Thyroid gland (tissue), 4 donors: ENCODE measurements around the gene CRB3. TPM values are rescaled to one million over a fixed set of nuclear protein-coding genes. Genes with fewer than 3 reads are reported as not detected.
A peak's percentile ranks its signal among the peaks of the same experiment; 100 is the strongest.

Experiments used
- DNase-seq, 2 donors: peaks; one replicate each; pipeline ENCODE4 v3.0.0-alpha.2; 2019
- H3K27ac ChIP-seq, 3 donors: fragments of 200-600 bp; sonication (generic); 1 replicate in 2 of 3; 2 replicates in 1 of 3; pipeline ENCODE4 v1.5.1; 2016 to 2019; ENCODE audit warnings: mild to moderate bottlenecking in 1 of 3, moderate library complexity in 1 of 3
- H3K27me3 ChIP-seq: fragments of 200-600 bp; sonication (generic); one replicate; pipeline ENCODE4 v1.5.1; 2019
- H3K36me3 ChIP-seq, 2 donors: fragments of 200-600 bp; sonication (generic); one replicate each; pipeline ENCODE4 v1.5.1; 2016 to 2019
- H3K4me1 ChIP-seq, 2 donors: fragments of 200-600 bp; sonication (generic); one replicate each; pipeline ENCODE4 v1.5.1; 2017 to 2019
- H3K4me3 ChIP-seq, 3 donors: fragments of 200-600 bp; sonication (generic); replicated peaks in 1 of 3; 1 replicate in 2 of 3; 2 replicates in 1 of 3; pipeline ENCODE4 v1.5.1; 2016; ENCODE audit warnings: mild to moderate bottlenecking in 1 of 3
- H3K9me3 ChIP-seq: fragments of 200-600 bp; sonication (generic); one replicate; pipeline ENCODE4 v1.5.1; 2017
- CTCF ChIP-seq, 6 experiments: fragments of 200-600 bp in 3 of 6; fragments of 450-650 bp in 3 of 6; sonication (generic) in 3 of 6; IDR thresholded peaks; one replicate each; pipeline ENCODE4 v1.5.1; 2016 to 2019; ENCODE audit warnings: antibody characterized with exemption in 6 of 6, mild to moderate bottlenecking in 2 of 6, inconsistent platforms in 1 of 6, moderate library complexity in 1 of 6
- POLR2A ChIP-seq, 2 donors: fragments of 450-650 bp; IDR thresholded peaks; one replicate each; pipeline ENCODE4 v1.6.1; 2017; ENCODE audit warnings: antibody characterized with exemption in 2 of 2, mild to moderate bottlenecking in 2 of 2, moderate library complexity in 1 of 2
- WGBS, 2 donors: methylation state at CpG; one replicate each; pipeline ENCODE4 v1.1.5; 2017; 5-methylcytosine and 5-hydroxymethylcytosine counted together
- intact Hi-C: fragments of 100-400 bp; cut with DNase I; formaldehyde crosslinking; loops from one replicate; pipeline ENCODE4 v1.15.1; 2023
- total RNA-seq, 4 donors: library from RNA; depleted of rRNA; stranded (reverse); fragments of >200 nt; gene quantifications; one replicate each; pipeline ENCODE4 v1.2.3, GENCODE V29; 2016

CRB3 gene
- total RNA-seq, 4 donors from 2014 or later = 21.0 to 65.2 (median 45.3) TPM

GRCh38 chr19:6475321-6476108, 11.4 kb downstream of the CRB3 start:
- peaks cover 8 to 16% of the 10 kb centered on the region in 2 donors for H3K4me1 ChIP-seq
- no peak for DNase-seq
- peaks cover 14% of the 10 kb centered on the region for H3K27me3 ChIP-seq
- H3K9me3 ChIP-seq = no peaks in the 10 kb centered on the region
- intact Hi-C loops = no loop called here
- TF ChIP-seq POLR2A (IDR thresholded peaks at IDR 0.05) = no peak
- no peak for TF ChIP-seq CTCF (IDR thresholded peaks at IDR 0.05)
- WGBS, 2 donors = 0 to 29% methylated on average over 1 to 8 of the region's 52 CpGs
- no peak overlapping the region for H3K4me3 ChIP-seq
- H3K36me3 ChIP-seq = no peaks in the 10 kb centered on the region
- no peak overlapping the region for H3K27ac ChIP-seq

- no peaks in the 10 kb centered on the region for H3K36me3 ChIP-seq
- peaks cover 14% of the 10 kb centered on the region for H3K27me3 ChIP-seq
- TF ChIP-seq CTCF (IDR thresholded peaks at IDR 0.05) = no peak
- TF ChIP-seq POLR2A (IDR thresholded peaks at IDR 0.05) = no peak
- no peak overlapping the region for H3K4me3 ChIP-seq
- no peaks in the 10 kb centered on the region for H3K9me3 ChIP-seq
- H3K4me1 ChIP-seq = peaks cover 8 to 16% of the 10 kb centered on the region in 2 donors
- peak; percentile 29 to 38 for DNase-seq
- no peak overlapping the region for H3K27ac ChIP-seq
- 2 to 3% methylated on average over 10 to 13 of the region's 33 CpGs for WGBS, 2 donors
- intact Hi-C loops = no loop called here
Measured at GRCh38 chr19:6476155-6476895, 12.3 kb downstream of the CRB3 start.

DNA sequence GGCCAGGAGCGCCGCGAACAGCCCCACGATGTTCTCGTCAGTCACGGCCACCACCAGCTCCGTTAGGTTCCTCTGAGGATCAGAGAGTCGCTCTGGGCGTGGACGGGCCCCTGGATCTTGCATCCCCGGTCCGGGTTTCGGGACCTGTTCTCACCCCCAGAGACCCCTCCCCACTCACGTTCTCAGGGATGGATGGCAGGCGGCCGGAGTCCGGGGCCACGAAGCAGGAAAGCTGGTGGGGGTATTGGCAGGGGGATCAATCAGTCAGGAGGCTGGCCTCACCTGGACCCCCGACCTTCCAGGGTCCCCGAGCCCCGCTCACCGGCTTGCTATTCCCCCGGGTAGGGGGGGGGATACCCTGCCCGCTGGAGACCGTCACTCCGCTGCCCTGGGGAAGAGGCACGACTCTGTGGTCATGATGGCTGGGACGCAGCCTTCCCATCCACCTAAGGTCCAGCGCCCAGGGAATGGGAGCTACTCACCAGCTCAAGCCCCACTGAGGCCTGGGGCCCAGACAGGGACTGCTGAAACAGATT, 12.9 kb downstream of the CRB3 start:
- peaks cover 8 to 16% of the 10 kb centered on the region in 2 donors for H3K4me1 ChIP-seq
- no peaks in the 10 kb centered on the region for H3K9me3 ChIP-seq
- DNase-seq = no peak
- no peaks in the 10 kb centered on the region for H3K36me3 ChIP-seq
- no peak overlapping the region for H3K4me3 ChIP-seq
- intact Hi-C loops = no loop called here
- TF ChIP-seq CTCF (IDR thresholded peaks at IDR 0.05) (no peak), POLR2A (IDR thresholded peaks at IDR 0.05) (no peak)
- H3K27ac ChIP-seq = no peak overlapping the region
- WGBS, 2 donors = 20 to 21% methylated on average over 2 to 10 of the region's 29 CpGs
- peaks cover 14% of the 10 kb centered on the region for H3K27me3 ChIP-seq

DNA sequence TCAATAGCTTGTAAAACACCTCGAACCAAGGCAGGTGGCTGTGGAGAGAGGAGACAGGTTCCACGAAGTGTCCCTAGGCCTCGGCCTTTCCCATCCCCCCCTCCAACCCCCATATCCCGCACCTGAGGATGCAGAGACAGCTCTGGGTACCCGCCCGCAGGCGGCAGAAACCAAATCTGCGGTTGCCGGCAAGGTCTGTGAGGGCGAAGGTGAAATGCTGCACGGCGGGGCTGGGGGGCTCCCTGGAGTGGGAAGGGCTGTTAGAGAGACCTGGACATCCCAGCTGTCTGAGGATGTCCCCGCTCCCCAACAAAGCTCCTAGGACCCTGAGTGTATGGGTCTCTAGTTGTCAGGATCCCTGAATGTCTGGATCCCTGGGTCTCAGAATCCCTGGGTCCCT, 14.7 kb downstream of the CRB3 start:
- Histone ChIP-seq H3K9me3 (no peaks in the 10 kb centered on the region), H3K4me3 (no peak overlapping the region), H3K36me3 (no peaks in the 10 kb centered on the region), H3K27ac (no peak overlapping the region), H3K27me3 (peaks cover 14% of the 10 kb centered on the region), H3K4me1 (peaks cover 8 to 16% of the 10 kb centered on the region in 2 donors)
- no peak for DNase-seq
- TF ChIP-seq CTCF (IDR thresholded peaks at IDR 0.05) = no peak
- TF ChIP-seq POLR2A (IDR thresholded peaks at IDR 0.05) = no peak
- 85 to 97% methylated on average over 5 of the region's 13 CpGs for WGBS, 2 donors
- intact Hi-C loops = no loop called here
